ENCODE results near the gene AGBL1.

The AGBL1 gene

DNA sequence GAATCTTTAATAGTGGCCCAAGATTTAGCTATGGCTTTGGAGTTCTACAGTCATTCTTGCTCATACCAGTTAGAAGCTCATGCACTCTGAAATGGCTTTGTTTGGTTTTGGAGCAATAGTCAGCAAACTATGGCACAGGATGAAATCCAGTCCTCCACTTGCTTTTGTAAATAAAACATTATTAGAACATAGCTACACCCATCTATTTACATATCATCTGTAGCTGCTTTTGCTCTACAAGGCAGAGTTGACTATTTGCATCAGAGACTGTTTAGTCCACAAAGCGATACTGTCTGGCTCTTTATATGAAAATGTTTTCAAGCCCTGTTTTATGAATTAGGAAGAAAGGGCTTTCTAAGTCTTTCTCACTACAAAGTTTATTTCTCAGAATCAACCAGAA is 716.9 kb downstream of the AGBL1 start:
- no peak overlapping the region for H3K4me3 ChIP-seq (ENCODE audit: low read length)
- DNase-seq (ENCODE audit: low read depth, low spot score): no peak

- H3K4me3 ChIP-seq (ENCODE audit: low read length): no peak overlapping the region
- DNase-seq (ENCODE audit: low read depth, low spot score): no peak
These were observed 717.5 kb downstream of the AGBL1 start for GRCh38 chr15:86797135-86797534.

DNA sequence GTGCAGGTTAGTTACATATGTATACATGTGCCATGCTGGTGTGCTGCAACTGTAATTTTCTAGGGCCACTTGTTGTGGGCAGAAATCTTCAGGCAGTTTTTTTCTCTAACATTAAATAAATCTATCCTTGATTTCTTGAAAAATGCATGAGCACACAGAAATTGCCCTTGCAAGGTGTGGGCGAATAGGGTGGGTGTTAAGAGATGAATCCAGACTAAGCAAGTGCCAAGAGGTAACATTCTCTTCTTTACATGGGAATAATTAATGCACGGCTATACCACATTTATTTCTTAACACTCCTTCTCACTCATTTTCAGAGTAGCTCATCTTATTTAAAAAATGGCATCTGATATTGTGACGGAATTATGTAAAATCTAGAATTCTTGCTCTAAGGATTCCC is 719.6 kb downstream of the AGBL1 start:
- DNase-seq (ENCODE audit: low read depth, low spot score): no peak
- H3K4me3 ChIP-seq (ENCODE audit: low read length): no peak overlapping the region

GRCh38 chr15:86802244-86802643 is 722.6 kb downstream of the AGBL1 start:
- H3K4me3 ChIP-seq (ENCODE audit: low read length): no peak overlapping the region
- no peak for DNase-seq (ENCODE audit: low read depth, low spot score)

GRCh38 chr15:86804406-86804805 is 724.7 kb downstream of the AGBL1 start:
- DNase-seq (ENCODE audit: low read depth, low spot score): no peak
- H3K4me3 ChIP-seq (ENCODE audit: low read length): no peak overlapping the region

DNA sequence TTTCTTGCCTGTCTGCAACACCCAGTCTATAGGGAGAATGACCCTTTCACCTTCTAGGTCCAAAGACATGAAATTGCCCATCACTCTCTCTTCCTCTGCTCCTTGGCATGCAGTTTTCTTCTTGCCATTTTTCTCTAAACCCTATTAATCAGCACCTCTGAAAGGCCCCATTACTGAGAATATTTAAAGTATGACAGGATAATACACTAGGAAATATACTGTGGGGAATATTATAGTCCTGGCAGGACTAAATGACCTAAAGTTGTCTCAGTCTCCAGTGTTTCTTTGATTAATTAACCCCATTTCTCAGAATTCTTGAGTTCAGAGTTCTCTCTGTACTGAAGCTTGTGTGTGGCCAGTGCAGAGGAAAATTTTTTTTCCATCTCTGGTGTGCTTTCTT is 730.7 kb downstream of the AGBL1 start:
- no peak overlapping the region for H3K4me3 ChIP-seq (ENCODE audit: low read length)
- DNase-seq (ENCODE audit: low read depth, low spot score): no peak

GRCh38 chr15:86813892-86814291 is 734.2 kb downstream of the AGBL1 start:
- H3K4me3 ChIP-seq (ENCODE audit: low read length): no peak overlapping the region
- DNase-seq (ENCODE audit: low read depth, low spot score): no peak

DNA sequence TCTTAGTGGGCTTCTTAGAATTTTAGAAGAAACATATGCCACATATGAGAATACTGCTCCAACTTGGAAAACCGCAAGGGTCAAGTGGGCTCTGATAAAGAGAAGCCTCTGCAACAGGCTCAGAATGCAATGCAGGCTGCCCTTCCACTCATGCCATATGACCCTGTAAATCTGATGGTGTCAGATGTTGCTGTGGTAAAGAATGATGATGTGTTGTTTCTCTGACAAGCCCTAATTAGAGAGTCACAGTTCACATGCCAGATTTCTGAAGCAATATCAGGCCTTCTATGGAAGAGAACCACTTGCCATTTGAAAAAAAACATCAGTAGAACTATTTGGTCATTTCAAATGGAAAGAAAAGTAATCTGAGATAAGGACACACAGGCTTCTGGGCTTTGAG is 749.6 kb downstream of the AGBL1 start:
- no peak overlapping the region for H3K4me3 ChIP-seq (ENCODE audit: low read length)
- no peak for DNase-seq (ENCODE audit: low read depth, low spot score)

DNA sequence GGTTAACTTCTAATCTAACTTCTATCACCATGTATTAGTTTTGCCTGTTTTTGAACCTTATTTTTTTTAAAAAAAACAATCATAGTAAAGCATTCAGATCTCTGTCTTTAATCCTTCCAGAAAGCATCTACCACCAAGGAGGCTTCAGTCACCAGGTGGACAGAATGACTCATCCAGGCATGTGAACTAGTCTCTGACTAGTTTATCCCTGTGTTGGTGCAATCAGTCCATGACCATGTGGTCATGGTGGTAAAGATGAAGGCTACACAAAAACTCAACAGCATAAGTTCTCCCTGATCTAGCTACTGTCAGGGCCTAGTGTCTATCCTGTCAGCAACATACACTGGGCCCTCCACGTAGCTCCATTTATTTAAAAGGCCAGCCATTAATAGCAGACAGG is 750.6 kb downstream of the AGBL1 start:
- no peak for DNase-seq (ENCODE audit: low read depth, low spot score)

DNA sequence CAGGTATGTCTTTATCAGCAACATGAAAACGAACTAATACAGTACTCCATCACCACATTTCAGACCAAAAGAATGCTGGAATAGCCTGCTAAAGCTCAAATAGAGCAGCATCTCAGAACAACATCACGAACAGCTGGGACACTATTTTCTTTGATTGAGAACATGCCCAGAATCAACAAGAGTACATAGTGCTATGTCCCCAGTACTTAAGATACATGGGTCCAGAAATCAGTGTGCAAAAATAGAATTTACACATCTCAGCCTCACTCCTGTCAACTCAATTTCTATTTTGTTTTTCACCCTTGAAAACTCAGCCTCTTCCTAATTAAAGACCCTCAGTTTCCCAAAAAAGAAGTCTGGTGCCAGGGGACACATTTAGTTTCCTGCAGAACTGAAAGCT is 753.9 kb downstream of the AGBL1 start:
- DNase-seq (ENCODE audit: low read depth, low spot score): no peak
- no peak overlapping the region for H3K4me3 ChIP-seq (ENCODE audit: low read length)

More for the DNA sequence above, 750.6 kb downstream of the AGBL1 start:
- no peak overlapping the region for H3K4me3 ChIP-seq (ENCODE audit: low read length)

GRCh38 chr15:86834115-86834863 is 754.6 kb downstream of the AGBL1 start:
- no peak overlapping the region for H3K4me3 ChIP-seq (ENCODE audit: low read length)
- no peak for DNase-seq (ENCODE audit: low read depth, low spot score)

DNA sequence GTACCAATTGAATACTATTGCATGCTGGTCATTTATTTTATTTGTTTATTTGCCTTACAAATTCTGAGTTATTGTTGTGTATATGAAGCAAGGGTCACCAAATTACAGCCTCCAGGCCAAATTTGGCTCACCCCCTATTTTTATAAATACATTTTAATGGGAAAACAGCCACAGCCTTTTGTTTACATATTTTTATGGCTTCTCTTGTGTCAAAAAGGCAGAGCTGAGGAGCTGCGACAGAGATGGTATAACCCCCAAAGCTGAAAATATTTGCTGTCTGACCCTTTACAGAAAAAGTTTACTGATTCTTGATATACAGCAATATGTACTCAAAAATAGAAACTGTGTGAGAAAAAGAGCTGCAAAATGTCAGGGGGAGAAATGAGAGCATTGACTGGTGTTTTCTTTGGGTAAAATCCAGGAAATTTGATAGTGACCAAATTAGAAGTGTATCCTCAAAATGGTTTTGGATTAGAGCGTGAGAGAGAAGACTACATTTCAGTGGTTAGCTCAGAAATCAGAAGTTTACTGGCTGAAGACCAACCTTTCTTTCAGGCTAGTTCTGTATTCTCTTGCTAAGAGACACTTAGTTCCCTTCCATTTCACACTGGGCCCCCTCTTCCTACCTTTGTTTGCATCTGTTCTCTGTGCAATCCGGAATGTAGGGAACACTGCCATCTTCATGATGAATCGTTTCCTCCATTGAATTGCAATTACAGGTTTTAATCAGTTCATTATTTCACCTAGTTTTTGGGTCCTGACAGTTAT is 757.8 kb downstream of the AGBL1 start:
- DNase-seq (ENCODE audit: low read depth, low spot score): no peak
- no peak overlapping the region for H3K4me3 ChIP-seq (ENCODE audit: low read length)

GRCh38 chr15:86839502-86839901 is 759.8 kb downstream of the AGBL1 start:
- no peak for DNase-seq (ENCODE audit: low read depth, low spot score)
- no peak overlapping the region for H3K4me3 ChIP-seq (ENCODE audit: low read length)

DNA sequence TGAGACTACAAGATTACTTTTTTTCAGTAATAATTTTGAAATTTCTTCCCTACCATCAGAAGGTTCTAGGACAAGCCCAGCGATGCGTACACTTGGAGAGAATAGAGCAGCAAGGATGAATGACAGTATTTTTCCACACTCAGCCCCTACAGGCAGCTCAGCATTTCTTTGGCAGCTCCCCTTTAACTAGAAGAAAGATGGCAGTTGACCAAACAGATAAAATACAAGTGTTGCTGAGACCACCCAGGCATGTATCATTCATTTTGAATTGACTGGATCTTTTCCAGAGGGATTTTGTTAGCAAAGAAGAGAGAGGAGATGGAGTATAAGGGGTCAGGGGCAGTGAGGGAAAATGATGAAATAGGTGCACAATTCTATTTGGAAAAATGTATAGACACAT is 761.3 kb downstream of the AGBL1 start:
- no peak for DNase-seq (ENCODE audit: low read depth, low spot score)
- no peak overlapping the region for H3K4me3 ChIP-seq (ENCODE audit: low read length)

DNA sequence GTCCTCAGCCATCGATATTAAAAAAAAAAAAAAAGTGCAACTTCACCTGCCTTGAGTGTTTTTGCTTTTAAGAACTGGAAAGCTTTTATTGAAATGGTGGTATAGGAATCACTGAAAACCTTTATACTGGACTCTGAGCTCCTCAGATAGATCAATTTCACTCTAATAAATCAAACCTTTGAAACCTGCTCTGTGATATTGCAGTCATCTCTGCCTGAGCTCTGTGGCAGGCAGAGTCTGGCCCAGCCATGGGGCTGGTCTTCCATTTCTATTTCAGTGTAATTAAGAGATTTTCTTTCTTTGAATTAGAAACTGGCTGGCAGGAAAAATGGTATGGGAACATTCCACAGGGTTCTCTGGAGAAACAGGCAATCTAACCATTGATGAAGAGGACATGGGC is 762.5 kb downstream of the AGBL1 start:
- no peak for DNase-seq (ENCODE audit: low read depth, low spot score)

DNA sequence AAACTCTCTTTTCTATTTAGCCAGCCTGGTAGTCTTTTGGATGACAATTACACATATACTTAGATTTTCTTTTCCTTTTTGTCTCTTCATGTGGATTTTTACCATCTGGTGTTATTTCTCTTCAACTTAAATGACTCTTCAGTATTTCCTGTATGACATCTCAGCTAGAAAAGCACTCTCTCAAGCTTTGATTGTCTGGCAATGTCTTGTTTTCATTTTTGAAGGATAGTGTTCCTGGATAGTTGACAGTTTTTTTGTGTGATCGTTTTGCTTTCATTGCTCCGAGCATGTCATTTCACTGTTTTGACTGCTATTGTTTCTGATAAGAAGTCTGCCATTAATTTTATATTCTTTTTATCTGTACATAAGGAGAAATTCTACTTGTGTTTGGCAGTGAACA is 766.4 kb downstream of the AGBL1 start:
- no peak overlapping the region for H3K4me3 ChIP-seq (ENCODE audit: low read length)
- no peak for DNase-seq (ENCODE audit: low read depth, low spot score)

More for the DNA sequence above, 762.5 kb downstream of the AGBL1 start:
- no peak overlapping the region for H3K4me3 ChIP-seq (ENCODE audit: low read length)

- no peak for DNase-seq (ENCODE audit: low read depth, low spot score)
These were observed 769.5 kb downstream of the AGBL1 start for GRCh38 chr15:86849136-86849535.

DNA sequence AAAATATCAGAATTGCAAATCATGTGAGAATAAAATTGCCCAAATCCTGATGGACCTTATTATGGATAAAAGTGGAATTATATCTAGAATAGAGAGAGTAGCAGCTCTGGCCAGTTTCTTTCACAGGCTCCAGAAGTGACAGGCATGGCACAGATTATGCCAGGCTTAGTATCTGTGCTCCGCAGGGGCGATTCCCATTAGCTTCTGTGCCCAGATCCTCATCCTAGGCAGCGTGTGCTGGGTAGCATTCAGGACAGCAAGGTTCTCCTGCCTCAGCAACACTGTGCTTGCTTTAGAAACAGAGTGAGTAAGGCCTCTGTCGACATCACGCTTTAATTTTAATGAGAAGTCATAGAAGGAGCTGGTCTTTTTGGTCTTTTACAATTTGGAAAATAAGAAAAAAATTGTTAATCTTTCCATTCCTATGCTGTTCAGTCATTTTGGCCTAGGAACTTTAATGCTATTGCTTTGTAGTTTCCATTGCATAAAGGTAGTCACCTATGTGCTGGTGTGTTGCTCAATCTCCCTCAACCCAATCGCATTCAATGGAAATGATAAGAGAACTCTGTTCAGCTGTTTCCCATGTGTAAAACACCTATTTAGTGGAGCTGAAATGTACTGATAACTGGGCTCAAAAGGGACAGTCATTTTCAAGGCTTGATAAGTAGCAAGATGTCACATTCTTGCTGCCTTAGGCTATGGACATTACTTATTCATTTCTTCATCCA is 770.1 kb downstream of the AGBL1 start:
- H3K4me3 ChIP-seq (ENCODE audit: low read length): no peak overlapping the region
- DNase-seq (ENCODE audit: low read depth, low spot score): no peak

More at GRCh38 chr15:86849136-86849535, 769.5 kb downstream of the AGBL1 start:
- no peak overlapping the region for H3K4me3 ChIP-seq (ENCODE audit: low read length)

DNA sequence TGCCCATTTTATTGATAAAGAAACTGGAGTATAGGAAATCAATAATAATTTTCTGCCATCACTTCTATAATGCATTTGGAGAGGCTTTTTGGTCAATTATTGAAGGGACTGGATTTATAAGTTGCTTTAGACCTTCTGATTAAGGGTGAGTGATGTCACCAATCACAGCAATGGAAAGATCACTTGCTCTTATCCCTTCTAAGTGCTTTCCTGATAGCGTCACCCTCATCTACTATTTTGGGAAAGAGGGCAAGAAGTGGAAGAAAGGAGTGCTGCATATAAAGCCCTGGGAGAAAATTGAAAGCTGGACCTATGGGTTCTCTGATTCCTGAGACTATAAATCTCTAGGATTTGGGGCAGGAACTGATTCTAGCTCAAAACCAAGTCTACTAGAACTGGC is 771.3 kb downstream of the AGBL1 start:
- DNase-seq (ENCODE audit: low read depth, low spot score): no peak
- H3K4me3 ChIP-seq (ENCODE audit: low read length): no peak overlapping the region

- no peak overlapping the region for H3K4me3 ChIP-seq (ENCODE audit: low read length)
- no peak for DNase-seq (ENCODE audit: low read depth, low spot score)
These were observed 773.1 kb downstream of the AGBL1 start for GRCh38 chr15:86852741-86853140.

Measured in Jurkat, Clone E6-1 (cell line).